ENCODE results near the gene FYCO1.

FYCO1 gene

DNA sequence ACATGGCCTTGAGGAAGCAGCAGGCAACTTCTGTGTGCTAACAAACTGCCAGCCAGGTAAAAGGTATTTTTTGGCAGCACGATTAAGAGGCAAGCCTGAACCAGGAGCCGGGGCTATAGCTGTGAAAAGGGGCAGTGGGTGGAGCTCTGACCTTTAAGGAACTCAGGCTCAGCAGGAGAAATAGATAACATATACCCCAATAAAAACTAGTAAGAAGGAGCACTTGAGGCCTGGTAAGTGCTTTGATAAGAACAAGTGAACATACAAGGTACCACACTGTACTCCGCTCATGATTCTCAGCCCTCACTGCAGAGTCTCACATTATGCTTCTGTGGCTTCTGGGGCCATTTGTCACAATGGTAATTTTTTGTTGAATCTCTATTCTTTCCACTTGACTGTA is 5.4 kb downstream of the FYCO1 start:
- no peak overlapping the region for H4K91ac ChIP-seq (ENCODE audit: low read length)
- no peak overlapping the region for H2AK5ac ChIP-seq (ENCODE audit: low read length, severe bottlenecking)
- H3K79me1 ChIP-seq (replicated peaks; ENCODE audit: low read length, poor library complexity, severe bottlenecking): peaks cover 52% of the 10 kb centered on the region
- H2BK15ac ChIP-seq (ENCODE audit: low read depth, poor library complexity, severe bottlenecking): peak overlapping the region; percentile 57
- no peaks in the 10 kb centered on the region for H3K9me3 ChIP-seq (ENCODE audit: control insufficient read depth, low read length)
- no peak overlapping the region for H3K4me3 ChIP-seq (ENCODE audit: insufficient read depth in 1 of 2, low read depth in 1 of 2, low read length in 2 of 2)
- no peaks in the 10 kb centered on the region for H3K27me3 ChIP-seq (ENCODE audit: control insufficient read depth in 1 of 2, insufficient read depth in 1 of 2, low read length in 2 of 2)
- H3K27ac ChIP-seq (ENCODE audit: low read length, poor library complexity, severe bottlenecking): no peak overlapping the region
- peaks cover 15% of the 10 kb centered on the region for H3K4me1 ChIP-seq (ENCODE audit: control insufficient read depth, insufficient read depth, low read depth, low read length)
- no peak overlapping the region for H3K9ac ChIP-seq (ENCODE audit: low read length)
- H2AFZ ChIP-seq (ENCODE audit: low read depth, low read length): no peak overlapping the region
- H3K23ac ChIP-seq (ENCODE audit: low read length in 2 of 2): no peak overlapping the region
- no peak overlapping the region for H4K8ac ChIP-seq (ENCODE audit: low read length)
- no peak overlapping the region for H3K4ac ChIP-seq (ENCODE audit: low read depth in 1 of 2, low read length in 2 of 2)
- DNase-seq: no peak
- no peak overlapping the region for H2BK5ac ChIP-seq (ENCODE audit: low read depth, low read length, poor library complexity, severe bottlenecking)
- no peak overlapping the region for H2BK12ac ChIP-seq (ENCODE audit: low read length in 2 of 2)
- no peak overlapping the region for H3K4me2 ChIP-seq (ENCODE audit: low read length, poor library complexity, severe bottlenecking)
- WGBS: 77% methylated on average over 3 of the region's 3 CpGs
- no peak overlapping the region for H3K14ac ChIP-seq (ENCODE audit: low read length in 2 of 2)
- no peak overlapping the region for H3K18ac ChIP-seq (ENCODE audit: low read depth in 1 of 2, low read length in 2 of 2)
- no peak overlapping the region for H2BK120ac ChIP-seq (ENCODE audit: low read depth, low read length)
- peaks cover 0 to 5% of the 10 kb centered on the region in 2 experiments for H3K36me3 ChIP-seq (ENCODE audit: control insufficient read depth in 1 of 2, insufficient read depth in 2 of 2, low read depth in 1 of 2, low read length in 2 of 2)

DNA sequence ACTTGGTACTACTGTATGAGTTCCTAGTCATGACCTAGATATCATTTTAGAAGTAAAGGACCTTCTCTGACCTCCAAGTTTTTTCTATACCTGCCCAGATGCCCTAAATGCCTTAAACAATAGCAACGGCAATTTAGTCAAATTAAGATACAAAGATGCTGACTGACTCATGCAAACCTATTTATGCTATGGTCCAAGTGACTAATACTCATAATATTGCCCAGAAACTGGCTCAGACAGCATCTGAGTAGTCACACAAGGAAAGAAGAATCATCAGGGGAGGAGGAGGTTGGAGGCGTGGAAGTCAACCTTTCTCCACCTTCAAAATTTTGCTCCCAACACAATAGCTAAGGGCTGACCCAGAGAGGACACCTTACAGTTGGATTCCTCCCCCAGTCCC is 6.8 kb downstream of the FYCO1 start:
- H2BK5ac ChIP-seq (ENCODE audit: low read depth, low read length, poor library complexity, severe bottlenecking): no peak overlapping the region
- no peak overlapping the region for H2AK5ac ChIP-seq (ENCODE audit: low read length, severe bottlenecking)
- peak overlapping the region; percentile 75 for H3K9ac ChIP-seq (ENCODE audit: low read length)
- H2BK15ac ChIP-seq (ENCODE audit: low read depth, poor library complexity, severe bottlenecking): no peak overlapping the region
- H3K79me1 ChIP-seq (replicated peaks; ENCODE audit: low read length, poor library complexity, severe bottlenecking): peaks cover 52% of the 10 kb centered on the region
- H3K23ac ChIP-seq (ENCODE audit: low read length in 2 of 2): no peak overlapping the region
- WGBS: 13% methylated on average over 1 of the region's 2 CpGs
- no peak overlapping the region for H2BK120ac ChIP-seq (ENCODE audit: low read depth, low read length)
- no peaks in the 10 kb centered on the region for H3K9me3 ChIP-seq (ENCODE audit: control insufficient read depth, low read length)
- H2BK12ac ChIP-seq (ENCODE audit: low read length in 2 of 2): no peak overlapping the region
- no peak overlapping the region for H3K18ac ChIP-seq (ENCODE audit: low read depth in 1 of 2, low read length in 2 of 2)
- no peak overlapping the region for H4K91ac ChIP-seq (ENCODE audit: low read length)
- H3K4me2 ChIP-seq (ENCODE audit: low read length, poor library complexity, severe bottlenecking): no peak overlapping the region
- H3K14ac ChIP-seq (ENCODE audit: low read length in 2 of 2): no peak overlapping the region
- no peak overlapping the region for H2AFZ ChIP-seq (ENCODE audit: low read depth, low read length)
- no peak overlapping the region for H3K27ac ChIP-seq (ENCODE audit: low read length, poor library complexity, severe bottlenecking)
- peaks cover 4 to 10% of the 10 kb centered on the region in 2 experiments for H3K36me3 ChIP-seq (ENCODE audit: control insufficient read depth in 1 of 2, insufficient read depth in 2 of 2, low read depth in 1 of 2, low read length in 2 of 2)
- H4K8ac ChIP-seq (ENCODE audit: low read length): no peak overlapping the region
- DNase-seq: peak; percentile 80
- peaks cover 11% of the 10 kb centered on the region for H3K4me1 ChIP-seq (ENCODE audit: control insufficient read depth, insufficient read depth, low read depth, low read length)
- no peak overlapping the region for H3K4ac ChIP-seq (ENCODE audit: low read depth in 1 of 2, low read length in 2 of 2)
- no peaks in the 10 kb centered on the region for H3K27me3 ChIP-seq (ENCODE audit: control insufficient read depth in 1 of 2, insufficient read depth in 1 of 2, low read length in 2 of 2)
- peak overlapping the region in 1 of 2 experiments; percentile 35 for H3K4me3 ChIP-seq (ENCODE audit: insufficient read depth in 1 of 2, low read depth in 1 of 2, low read length in 2 of 2)

DNA sequence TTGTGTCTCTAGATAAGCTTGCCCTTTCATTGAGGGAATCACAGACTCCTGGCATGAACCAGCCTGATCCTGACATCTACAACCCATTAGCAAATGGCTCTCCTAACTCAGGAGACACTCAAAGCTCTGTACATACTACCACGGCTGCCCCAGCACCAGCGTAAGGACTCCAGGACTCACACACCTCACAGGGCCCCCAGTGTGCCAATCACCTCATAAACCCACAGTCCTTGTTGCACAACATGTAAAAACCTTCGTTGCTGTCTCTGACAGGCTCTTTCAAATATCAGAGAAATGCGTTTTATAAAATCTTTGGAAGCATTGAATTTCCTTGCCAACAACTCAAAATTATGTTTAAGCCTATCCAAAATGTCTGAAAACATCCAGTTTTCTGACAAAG is 7.3 kb downstream of the FYCO1 start:
- no peak overlapping the region for H2BK120ac ChIP-seq (ENCODE audit: low read depth, low read length)
- H3K79me1 ChIP-seq (replicated peaks; ENCODE audit: low read length, poor library complexity, severe bottlenecking): peaks cover 49% of the 10 kb centered on the region
- peak overlapping the region; percentile 39 to 61 for H3K4ac ChIP-seq (ENCODE audit: low read depth in 1 of 2, low read length in 2 of 2)
- peak overlapping the region in 1 of 2 experiments; percentile 5 for H3K4me3 ChIP-seq (ENCODE audit: insufficient read depth in 1 of 2, low read depth in 1 of 2, low read length in 2 of 2)
- no peak for DNase-seq
- H2AFZ ChIP-seq (ENCODE audit: low read depth, low read length): no peak overlapping the region
- H3K27ac ChIP-seq (ENCODE audit: low read length, poor library complexity, severe bottlenecking): no peak overlapping the region
- no peak overlapping the region for H3K4me2 ChIP-seq (ENCODE audit: low read length, poor library complexity, severe bottlenecking)
- 98% methylated on average over 4 of the region's 4 CpGs for WGBS
- H3K9ac ChIP-seq (ENCODE audit: low read length): peak overlapping the region; percentile 75
- H2BK12ac ChIP-seq (ENCODE audit: low read length in 2 of 2): peak overlapping the region; percentile 17 to 29
- H2BK5ac ChIP-seq (ENCODE audit: low read depth, low read length, poor library complexity, severe bottlenecking): no peak overlapping the region
- H3K9me3 ChIP-seq (ENCODE audit: control insufficient read depth, low read length): no peaks in the 10 kb centered on the region
- H3K36me3 ChIP-seq (ENCODE audit: control insufficient read depth in 1 of 2, insufficient read depth in 2 of 2, low read depth in 1 of 2, low read length in 2 of 2): peaks cover 9 to 11% of the 10 kb centered on the region in 2 experiments
- H3K18ac ChIP-seq (ENCODE audit: low read depth in 1 of 2, low read length in 2 of 2): peak overlapping the region in 1 of 2 experiments; percentile 1
- no peak overlapping the region for H2AK5ac ChIP-seq (ENCODE audit: low read length, severe bottlenecking)
- no peak overlapping the region for H2BK15ac ChIP-seq (ENCODE audit: low read depth, poor library complexity, severe bottlenecking)
- H4K91ac ChIP-seq (ENCODE audit: low read length): no peak overlapping the region
- H3K27me3 ChIP-seq (ENCODE audit: control insufficient read depth in 1 of 2, insufficient read depth in 1 of 2, low read length in 2 of 2): no peaks in the 10 kb centered on the region
- peak overlapping the region; percentile 1 for H4K8ac ChIP-seq (ENCODE audit: low read length)
- H3K14ac ChIP-seq (ENCODE audit: low read length in 2 of 2): no peak overlapping the region
- H3K4me1 ChIP-seq (ENCODE audit: control insufficient read depth, insufficient read depth, low read depth, low read length): peaks cover 11% of the 10 kb centered on the region
- H3K23ac ChIP-seq (ENCODE audit: low read length in 2 of 2): no peak overlapping the region

DNA sequence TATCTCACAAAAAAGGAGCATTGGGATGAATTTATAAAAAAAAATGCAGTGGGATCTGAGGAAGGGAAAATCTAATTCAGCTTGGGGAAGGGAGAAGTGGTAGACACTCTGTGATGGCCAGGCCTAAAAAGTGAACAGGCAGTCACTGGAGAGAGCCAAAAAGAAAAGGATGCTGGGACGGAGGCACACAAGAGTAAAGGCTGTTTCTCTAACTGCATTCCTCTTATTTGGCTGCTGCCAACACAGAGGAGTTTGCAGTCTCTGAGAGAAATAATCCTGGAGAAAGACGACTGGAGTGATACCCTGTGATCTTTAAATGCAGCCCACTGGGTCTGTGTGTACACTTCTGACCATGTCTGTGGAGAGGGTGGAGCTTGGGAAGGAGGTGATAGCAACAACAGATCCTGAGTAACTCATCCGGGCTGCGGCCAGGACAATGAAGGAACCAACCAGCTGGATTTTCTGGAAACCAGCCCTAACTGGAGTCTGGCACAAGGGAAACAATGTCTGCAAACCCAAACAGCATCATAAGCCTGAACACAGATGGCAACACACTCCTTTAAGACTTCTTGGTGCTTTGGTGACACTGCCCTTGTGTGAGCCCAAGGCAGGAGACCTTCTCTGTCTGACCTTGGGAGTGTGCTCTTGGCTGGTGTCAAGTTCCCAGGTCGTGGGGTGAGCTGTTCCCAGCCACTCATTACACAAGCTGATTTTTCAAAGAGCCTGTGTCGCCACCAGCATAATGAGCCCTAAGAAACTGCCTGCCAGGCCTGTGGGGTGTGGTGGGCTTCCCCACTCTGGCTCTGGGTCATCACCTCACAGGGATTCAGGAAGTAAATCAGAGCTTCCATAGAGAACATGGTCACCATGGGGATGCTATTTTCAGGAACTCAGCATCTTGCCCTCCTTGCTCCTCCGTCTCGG is 8.0 kb downstream of the FYCO1 start:
- 77% methylated on average over 8 of the region's 8 CpGs for WGBS
- Histone ChIP-seq H3K4me1 (ENCODE audit: control insufficient read depth, insufficient read depth, low read depth, low read length) (peaks cover 11% of the 10 kb centered on the region), H3K27ac (ENCODE audit: low read length, poor library complexity, severe bottlenecking) (no peak overlapping the region), H2BK15ac (ENCODE audit: low read depth, poor library complexity, severe bottlenecking) (no peak overlapping the region), H3K9ac (ENCODE audit: low read length) (peak overlapping the region; percentile 75), H2BK120ac (ENCODE audit: low read depth, low read length) (no peak overlapping the region), H3K4ac (ENCODE audit: low read depth in 1 of 2, low read length in 2 of 2) (peak overlapping the region; percentile 39 to 61), H2BK5ac (ENCODE audit: low read depth, low read length, poor library complexity, severe bottlenecking) (no peak overlapping the region), H3K9me3 (ENCODE audit: control insufficient read depth, low read length) (no peaks in the 10 kb centered on the region), H4K8ac (ENCODE audit: low read length) (peak overlapping the region; percentile 31), H3K79me1 (replicated peaks; ENCODE audit: low read length, poor library complexity, severe bottlenecking) (peaks cover 43% of the 10 kb centered on the region), H3K23ac (ENCODE audit: low read length in 2 of 2) (no peak overlapping the region), H3K18ac (ENCODE audit: low read depth in 1 of 2, low read length in 2 of 2) (peak overlapping the region; percentile 31 to 38), H4K91ac (ENCODE audit: low read length) (no peak overlapping the region), H3K27me3 (ENCODE audit: control insufficient read depth in 1 of 2, insufficient read depth in 1 of 2, low read length in 2 of 2) (no peaks in the 10 kb centered on the region), H2AFZ (ENCODE audit: low read depth, low read length) (no peak overlapping the region), H3K4me2 (ENCODE audit: low read length, poor library complexity, severe bottlenecking) (no peak overlapping the region), H2BK12ac (ENCODE audit: low read length in 2 of 2) (peak overlapping the region; percentile 17 to 29), H3K36me3 (ENCODE audit: control insufficient read depth in 1 of 2, insufficient read depth in 2 of 2, low read depth in 1 of 2, low read length in 2 of 2) (peaks cover 16 to 17% of the 10 kb centered on the region in 2 experiments), H3K14ac (ENCODE audit: low read length in 2 of 2) (peak overlapping the region in 1 of 2 experiments; percentile 6), H3K4me3 (ENCODE audit: insufficient read depth in 1 of 2, low read depth in 1 of 2, low read length in 2 of 2) (peak overlapping the region in 1 of 2 experiments; percentile 5), H2AK5ac (ENCODE audit: low read length, severe bottlenecking) (peak overlapping the region; percentile 27)
- DNase-seq: peak; percentile 43

Measured in mesenchymal stem cell (in vitro differentiated cells and primary cell).